CD4-positive, alpha-beta T cell treated with Interleukin-4 for 4 hours (primary cell): Measurements from ENCODE around the gene FRAS1.
"Not testable (repeated sequence)": the region's sequence is repeated elsewhere in the genome, so short reads cannot be mapped to it uniquely, and the experiment has no call there.

Experiments used
- DNase-seq: peaks from one replicate; pipeline ENCODE4 v3.0.0-alpha.2; 2020

Gene FRAS1

DNA sequence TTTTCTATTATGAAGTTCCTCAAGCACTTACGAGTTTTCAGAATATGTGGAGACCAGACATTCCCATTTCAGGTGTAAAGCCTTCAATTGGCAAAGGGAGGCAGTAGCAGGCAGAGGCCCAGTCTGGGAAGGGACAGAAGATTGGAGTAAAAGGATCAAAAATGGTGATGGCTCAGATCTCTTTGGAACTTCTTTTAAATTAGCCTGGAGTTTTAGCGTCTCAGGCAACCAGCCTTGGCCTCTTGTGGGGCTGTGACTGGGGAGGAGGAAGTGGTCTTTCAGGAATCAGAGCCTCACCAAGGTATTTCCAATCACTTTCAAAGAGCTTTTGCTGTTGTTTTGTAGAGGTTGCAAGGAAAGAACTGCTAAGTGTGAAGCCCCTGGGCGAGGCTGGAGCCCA lies 239.1 kb downstream of the FRAS1 start:
- no peak for DNase-seq

DNA sequence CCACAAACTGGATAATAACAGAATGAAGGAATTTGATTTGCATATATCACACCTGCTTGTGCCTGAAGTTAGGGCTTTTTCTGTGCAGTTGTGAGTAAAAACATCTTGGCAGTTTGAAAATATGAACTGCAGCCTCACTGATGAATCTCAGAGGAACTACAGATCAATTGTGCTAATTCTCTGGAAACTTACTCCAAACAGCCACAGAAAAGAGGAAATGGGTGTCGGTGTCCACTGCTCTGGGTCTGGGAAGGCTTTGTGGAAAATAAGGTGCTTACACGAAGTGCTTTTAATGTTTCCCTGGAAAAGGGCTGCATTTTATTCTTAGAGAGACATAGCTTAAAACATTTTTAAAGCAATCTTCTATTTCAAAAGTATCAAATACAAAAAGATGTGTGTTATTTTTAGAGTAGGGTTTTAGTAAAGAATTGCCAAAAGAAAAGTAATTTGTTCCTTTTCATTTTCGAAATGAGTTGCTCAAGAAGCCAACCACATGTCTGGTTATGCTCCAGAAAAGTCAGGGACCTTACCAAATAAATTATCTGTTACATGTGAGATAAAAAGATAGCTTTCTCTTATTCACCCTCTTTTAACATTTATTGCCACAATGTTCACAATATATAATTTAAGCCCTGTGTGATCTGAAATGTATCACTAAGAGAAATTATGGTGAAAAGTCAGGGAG lies 240.1 kb downstream of the FRAS1 start:
- no peak for DNase-seq

DNA sequence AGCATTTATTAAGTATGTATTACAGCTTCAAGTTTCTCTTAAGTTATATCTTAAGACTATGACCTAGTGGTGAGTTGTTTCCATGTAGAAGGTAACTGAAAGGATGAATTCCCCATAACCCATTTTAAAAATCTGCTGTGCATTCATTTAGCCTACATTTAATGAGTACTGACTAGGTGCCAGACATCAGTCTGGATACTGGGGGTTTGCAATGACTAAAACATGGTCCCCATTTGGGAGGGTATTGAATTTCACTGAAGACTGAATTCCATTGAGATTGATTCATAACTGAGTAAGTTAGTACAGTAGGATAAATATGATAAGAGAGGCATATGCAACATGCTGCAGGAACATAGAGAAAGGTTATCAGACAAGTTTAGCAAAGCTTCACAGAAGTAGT lies 241.5 kb downstream of the FRAS1 start:
- no peak for DNase-seq

DNA sequence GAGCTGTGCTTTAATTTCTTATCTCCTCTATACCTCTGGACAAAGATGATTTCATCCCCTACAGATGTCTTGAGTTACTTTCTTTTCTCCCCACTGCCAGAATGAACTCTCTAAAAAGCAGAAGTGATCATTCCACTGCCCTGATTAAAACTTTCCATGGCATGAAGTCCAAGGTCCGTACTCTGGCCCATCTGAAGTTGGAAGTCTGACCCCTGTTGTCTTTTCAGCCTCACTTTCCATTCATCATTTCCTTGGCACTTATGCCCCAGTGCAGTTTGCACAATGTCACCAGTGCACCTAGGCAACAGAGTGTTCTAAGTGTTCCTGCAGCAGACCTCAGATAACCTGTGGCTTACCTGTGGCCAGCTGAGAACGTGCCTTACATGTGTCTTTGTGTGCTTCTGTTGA lies 242.4 kb downstream of the FRAS1 start:
- DNase-seq, result no peak

DNA sequence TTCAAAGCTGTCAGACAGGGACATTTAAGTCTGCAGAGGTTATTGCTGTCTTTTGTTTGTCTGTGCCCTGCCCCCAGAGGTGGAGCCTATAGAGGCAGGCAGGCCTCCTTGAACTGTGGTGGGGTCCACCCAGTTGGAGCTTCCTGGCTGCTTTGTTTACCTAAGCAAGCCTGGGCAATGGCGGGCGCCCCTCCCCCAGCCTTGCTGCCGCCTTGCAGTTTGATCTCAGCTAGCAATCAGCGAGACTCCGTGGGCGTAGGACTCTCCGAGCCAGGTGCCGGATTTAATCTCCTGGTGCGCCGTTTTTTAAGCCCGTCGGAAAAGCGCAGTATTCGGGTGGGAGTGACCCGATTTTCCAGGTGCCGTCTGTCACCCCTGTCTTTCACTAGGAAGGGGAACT lies 250.1 kb downstream of the FRAS1 start:
- DNase-seq, result not testable (repeated sequence)

DNA sequence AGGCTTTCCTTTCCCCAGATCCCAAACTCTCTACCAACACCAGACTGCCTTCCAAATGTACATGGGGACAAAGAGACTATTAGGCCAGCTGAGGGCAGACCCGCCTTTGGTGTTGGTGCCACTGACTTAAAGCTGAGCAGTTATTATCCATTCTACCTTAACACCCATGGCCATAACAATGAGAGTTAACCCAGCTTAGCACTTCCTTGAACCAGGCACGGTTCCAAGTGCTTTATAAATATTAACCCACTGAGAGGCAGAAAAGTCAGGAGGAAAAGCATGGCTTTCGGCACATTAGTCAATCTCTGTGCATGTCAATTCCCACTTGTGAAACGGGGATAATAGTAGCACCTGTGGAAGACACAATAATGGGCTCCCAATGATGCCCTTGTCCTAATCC lies 251.4 kb downstream of the FRAS1 start:
- no peak for DNase-seq

DNA sequence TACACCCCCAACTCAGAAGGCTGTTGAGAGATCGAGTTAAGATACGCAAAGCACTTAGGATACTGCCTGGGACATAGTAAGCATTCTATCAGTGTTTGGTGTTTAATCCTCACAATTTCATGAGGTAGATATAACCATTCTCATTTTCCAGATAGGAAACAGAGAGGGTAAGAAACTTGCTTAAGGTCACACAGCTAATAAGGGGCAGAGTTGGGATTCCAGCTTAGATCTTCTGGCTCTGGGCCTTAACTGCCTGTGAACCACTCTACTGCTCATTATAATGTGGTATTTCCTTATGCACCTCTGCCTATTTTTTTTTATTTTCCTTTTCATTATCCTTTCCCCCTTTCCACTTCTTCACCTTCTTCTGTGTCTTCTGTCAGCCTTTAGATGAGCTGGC lies 252.2 kb downstream of the FRAS1 start:
- DNase-seq, result no peak

DNA sequence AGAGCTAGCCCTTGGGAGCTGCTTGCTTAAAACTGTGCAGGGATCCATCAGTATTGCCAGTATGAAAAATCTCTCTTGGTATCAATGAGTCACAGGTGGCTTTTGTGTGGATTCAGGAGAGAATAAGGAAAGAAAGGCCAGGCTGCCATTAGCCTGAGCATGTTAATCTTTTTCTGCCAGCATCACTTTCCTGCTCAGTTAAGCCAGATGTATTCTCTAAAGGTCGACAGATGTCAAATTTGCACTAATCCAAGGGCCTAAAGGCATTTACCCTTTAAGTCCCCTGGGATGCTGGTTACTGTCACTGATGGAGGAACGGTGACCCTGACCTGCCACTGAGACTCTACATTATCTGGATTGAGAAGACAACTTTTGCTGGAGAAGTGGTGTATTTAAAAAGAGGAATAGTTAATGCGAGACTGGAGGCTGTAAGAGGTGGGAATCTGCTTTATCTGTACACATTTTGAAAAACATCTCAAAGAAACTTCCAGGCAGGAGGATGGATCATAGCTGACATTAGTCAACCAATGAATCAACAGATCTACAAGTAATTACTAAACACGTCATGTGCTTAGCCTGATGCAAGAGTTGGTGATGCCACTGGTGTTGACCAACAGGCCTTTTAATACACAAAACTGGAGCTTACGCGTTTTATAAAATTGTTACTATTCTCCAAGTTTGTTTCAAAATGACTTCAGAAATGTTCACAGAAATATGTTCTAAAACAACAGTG lies 253.1 kb downstream of the FRAS1 start:
- no peak for DNase-seq

DNA sequence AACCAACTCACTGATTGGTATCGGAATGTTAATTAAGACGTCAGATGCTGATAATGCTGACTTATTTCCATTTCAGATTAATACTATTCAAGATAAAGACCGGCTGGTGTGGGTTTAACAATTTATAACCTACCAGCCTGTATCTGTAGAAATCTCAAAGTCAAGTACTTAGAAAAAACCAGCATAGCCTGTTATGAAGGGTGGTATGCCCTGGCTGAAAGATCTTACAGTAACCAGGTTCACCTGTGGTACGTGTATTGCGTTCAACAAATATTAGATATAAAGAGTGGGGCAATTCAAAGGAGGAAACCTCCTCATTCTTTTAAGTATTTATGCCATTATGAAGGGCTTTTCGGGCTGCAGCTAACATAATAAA lies 253.6 kb downstream of the FRAS1 start:
- DNase-seq, result no peak

DNA sequence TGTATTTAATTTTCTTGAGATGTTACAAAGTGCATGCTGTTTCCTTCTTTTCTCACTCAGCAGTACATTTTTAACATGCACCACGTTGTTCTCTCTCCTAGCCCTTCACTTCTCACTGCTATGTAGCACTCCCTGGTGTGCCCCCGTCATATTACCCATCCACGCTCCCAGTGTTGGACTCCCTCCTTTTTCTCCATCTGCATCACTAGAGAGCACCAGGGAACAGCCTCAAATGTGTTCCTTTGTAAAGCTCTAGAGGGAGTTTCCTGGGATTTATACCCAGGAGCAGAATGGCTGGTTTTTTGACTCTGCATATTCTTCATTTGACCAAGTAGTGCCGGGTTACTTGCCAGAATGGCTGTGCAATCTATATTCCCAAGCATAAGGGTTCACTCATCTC lies 254.2 kb downstream of the FRAS1 start:
- no peak for DNase-seq

DNA sequence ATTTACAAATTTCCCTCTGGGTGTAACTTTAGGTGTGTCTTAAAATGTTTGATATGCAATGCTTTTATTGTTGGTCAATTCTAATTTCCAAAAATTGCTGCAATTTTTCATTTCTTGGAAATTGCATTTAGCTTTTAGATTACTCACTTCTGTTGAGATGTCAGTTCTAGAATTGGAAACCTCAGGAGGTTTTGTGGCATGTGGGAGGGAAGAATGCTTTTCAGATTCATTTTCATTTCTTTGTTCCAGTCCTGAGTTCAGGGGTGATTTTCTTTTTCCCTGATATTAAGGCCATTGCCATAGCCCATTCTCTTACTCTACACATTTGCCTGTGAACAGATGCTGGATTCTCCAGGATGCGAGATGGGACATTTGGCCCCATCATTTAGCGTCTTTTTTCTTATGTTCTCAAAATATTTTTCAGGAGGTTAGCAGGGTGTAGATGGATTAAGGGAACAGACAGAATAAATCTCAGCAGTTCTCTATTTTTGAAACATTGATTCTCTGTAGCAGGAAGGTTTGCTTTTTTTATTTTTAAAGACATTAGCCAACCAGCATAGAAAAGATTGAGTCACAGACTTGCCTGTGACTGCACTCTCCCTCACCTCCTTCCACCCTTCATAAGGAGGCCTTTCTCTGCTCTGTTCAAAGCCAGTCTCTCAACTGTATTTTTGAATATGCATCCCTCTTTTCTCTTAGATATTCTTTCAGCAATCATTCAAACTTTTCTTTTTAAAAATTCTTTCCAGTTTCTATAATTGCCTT lies 256.0 kb downstream of the FRAS1 start:
- no peak for DNase-seq

DNA sequence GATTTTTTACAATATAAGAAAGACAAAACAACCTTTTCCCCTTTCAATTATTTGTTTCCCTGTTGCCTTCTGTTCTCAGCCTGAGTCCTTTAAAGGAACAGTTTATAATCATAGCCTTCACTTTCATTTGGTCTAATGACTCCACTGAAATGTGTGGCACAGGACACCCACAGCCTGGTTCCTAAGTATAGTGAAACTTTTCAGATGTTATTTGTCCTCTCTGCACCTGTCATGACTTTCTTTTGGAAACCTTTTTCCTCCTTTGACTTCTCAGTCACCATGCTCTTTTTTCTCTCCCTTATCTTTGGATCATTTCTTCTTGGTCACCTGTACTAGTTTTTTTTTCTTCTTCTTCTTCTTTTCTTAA lies 256.6 kb downstream of the FRAS1 start:
- no peak for DNase-seq

DNA sequence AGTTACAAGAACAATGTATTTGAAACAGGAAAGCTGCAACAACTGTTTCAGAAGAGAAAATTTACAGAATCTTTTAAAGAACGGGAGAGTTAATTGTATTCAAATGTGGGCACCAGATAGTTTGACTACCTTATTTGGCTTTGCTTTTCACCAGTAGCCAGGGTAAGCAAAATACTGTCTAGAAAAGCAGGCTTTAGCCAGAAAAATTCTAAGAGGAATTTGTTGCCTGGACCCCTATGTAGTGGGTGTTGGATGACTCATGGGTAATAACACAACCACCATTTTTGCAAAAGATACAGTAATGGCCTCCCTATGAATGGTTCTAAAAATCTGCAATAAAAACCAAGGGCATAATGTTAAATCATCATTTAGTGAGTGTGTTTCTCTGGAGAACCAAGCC lies 261.0 kb downstream of the FRAS1 start:
- no peak for DNase-seq

DNA sequence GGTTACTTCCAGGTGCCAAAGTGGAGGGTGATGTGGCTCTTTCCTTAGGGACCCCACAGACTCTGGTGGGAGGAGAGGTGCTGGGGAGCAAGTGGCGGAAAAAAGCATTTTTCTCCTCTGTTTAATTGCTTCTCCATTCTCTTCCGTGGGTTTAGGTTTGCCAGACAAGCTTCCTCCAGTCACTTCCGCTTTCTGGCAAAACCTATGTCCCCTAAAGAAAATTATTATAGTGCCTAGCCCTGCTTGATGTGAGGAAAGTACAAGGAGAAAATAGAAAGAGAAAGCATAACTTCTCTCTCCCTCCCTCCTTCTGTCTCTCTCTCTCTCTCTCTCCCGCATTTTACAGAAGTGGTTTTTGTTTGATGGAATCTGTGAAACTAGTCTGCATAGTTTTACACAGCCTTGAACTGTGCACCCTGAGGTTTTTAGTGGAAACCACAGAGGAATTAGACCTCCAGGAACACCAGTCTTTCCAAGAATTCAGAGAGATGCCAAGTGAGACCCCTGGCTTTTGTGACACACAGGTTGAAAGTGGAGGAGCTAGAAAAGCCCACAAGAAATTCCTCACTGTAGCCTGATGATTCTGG lies 263.3 kb downstream of the FRAS1 start:
- DNase-seq, result no peak

DNA sequence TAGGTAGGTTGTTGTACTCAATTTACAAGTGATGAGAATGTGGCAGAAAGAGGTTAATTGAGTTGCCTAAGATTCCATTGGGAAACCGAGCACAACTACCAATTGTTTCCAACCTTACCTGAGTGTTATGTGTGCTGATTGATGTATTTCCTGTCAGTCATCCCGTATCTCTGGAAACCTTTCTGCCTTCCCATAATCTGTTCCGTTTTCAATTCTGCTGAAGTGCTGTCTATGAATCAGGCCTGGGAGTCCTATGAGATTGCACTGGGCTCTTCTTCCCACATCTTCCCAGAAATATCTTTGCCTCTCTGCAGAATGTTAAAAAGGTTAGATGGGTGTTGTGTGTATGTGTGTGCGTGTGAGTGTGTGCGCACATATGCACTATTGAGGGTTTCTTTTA lies 264.9 kb downstream of the FRAS1 start:
- DNase-seq, result no peak

DNA sequence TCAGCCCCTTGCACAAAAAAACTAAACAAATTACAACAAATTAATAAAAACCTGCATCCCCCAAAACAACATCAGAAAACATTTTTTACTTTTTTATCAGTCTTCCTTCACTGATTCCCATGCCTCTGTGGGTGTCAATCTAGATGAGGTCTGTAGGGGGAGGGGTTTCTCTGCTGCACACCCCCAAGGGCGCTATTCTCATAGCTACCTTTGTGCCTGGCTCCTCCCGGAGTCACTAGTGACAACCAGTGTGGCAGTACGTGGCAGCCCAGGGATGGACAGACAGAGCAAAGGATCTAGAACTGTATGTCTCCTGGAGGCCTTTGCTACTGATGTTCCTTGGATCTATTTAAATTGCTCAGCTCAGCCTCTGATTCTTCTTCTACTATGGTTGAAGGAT lies 266.3 kb downstream of the FRAS1 start:
- DNase-seq, result no peak

DNA sequence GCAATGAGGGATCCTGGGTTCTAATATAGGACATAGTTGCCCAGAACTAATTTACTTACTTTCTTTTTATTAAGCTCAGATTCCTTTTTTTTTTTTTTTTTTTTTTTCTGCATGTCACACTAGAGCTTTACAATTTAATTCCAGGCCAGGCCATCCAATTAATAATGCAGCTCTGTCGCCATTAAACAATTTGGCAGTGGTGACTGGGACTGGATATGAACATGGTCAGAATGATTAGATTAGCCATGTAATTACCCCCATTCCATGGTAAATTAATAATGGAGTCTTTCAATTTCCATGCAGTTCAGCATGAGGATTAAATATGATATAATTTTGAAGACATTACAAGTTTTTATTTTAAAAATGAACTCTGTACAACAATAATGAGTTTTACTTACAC lies 267.5 kb downstream of the FRAS1 start:
- DNase-seq, result no peak

DNA sequence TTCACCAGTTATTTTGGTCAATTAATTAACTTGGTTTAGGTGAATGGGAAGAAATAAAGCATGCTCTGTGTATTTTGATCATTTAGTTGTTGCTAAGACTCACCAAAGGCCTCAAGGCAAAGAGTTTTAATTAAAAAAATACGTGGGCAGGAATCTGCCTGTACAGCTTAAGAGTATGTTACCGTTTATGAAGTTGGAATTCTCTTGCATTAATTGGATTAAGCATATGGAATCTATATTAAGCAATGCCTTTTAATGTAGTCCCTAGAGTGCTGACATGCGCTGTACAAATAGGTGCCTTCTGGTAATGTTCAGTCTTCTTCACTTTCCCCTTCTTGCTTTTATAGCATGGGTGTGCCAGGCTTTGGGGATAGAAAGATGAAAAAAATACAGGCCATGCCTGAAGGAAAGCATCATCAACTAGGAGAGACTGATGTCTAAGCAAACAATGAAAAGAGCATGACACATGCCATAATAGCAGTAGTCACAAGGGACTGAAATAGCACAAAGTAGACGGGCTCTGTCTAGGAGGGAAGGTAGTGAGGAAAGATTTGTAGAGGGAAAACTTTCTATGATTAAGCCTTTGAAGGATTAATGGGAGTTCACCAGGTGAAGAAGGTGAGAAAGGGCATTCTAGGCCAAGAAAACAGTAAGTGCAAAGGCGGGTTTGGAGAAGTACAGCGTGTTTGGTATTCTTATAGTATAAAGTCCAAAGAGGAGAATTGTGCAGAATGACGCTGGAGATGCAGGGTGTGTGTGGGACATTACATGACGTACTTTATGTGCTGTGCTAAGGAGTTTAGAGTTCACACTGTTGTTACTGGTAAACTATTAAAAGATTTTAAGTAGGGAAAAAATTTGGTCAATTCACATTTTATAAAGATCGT lies 268.4 kb downstream of the FRAS1 start:
- DNase-seq, result no peak

DNA sequence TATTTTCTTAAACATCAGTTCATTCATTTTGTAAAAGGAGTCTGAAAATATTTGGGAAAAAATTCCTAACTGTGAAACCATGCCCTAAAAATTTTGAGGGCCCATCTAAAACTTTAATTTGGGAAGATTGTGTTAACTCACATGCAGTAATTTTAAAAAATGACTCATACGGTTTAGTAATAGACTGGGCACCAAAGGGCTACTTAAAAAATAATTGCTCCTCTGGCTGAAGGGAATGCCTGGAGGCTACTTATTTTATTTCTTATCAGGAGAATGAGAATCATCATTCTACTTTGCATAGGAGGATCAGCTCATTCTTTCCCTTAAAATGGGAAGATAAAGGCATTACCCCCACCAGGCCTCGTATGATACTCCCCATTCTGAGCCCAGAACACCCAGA lies 271.5 kb downstream of the FRAS1 start:
- DNase-seq, result not testable (repeated sequence)

DNA sequence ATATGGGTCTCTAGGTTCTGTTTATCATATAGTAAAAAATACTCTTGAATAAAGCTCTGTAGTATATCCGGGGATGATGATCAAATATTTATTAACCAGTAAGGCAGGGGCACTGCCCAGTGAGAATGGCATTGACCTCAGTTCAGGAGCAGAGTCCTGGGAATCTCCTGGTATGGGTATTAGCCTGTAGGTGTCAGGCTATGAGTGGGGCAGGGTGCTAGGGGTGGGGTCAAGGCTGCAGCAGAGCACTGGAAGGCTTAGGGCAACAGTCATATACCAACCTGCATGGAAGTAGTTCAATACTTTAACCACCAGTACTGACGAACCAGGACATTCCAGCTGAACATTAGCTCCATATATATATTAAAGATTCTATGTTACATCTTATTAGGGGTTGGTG lies 274.1 kb downstream of the FRAS1 start:
- no peak for DNase-seq

DNA sequence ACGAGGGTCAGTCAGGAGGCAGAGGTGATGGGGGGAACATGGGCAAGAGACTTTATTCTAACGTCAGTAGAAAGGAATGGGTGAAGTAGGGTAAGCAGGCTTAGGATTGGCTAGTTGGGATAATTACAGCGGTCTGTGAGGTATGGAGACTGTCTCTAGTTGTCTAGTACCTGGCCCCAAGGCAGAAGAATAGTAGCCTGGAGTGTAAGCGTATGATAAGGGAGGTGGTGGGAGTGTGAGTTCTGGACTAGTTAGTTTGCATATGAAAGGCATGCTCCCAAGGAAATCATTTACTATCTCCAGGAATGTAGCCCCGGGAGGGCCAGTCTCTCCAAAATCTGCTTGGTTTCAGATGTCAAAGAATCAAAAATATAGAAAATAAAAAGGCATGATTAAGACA lies 274.8 kb downstream of the FRAS1 start:
- no peak for DNase-seq

DNA sequence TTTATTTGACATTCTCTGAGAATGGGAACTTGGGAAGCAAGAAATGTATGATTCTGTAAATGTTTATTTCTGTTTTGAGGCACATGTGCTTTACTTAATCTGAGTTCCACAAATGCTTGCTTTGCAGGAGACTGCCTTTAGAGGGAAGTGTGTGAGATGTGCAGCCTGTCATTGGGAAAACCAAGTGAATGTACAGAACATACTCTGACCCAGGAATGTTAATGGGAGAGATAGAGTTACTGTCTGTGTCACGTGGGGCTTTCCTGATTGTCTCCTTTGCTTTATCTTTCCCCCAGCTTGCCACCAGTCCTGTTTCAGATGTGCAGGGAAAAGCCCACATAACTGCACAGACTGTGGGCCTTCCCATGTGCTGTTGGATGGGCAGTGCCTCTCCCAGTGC lies 275.9 kb downstream of the FRAS1 start:
- no peak for DNase-seq
